GM06990 (cell line): ENCODE results near the gene AS3MT.

Source experiments
- DNase-seq: peaks from one replicate; pipeline ENCODE4 v3.0.0-alpha.2; 2011; ENCODE audit not compliant: insufficient read length; ENCODE audit errors: extremely low read depth
- H3K27me3 ChIP-seq: replicated peaks from 2 replicates; pipeline ENCODE4 v1.6.0; 2011; ENCODE audit warnings: low read length; ENCODE audit not compliant: control insufficient read depth, insufficient read depth
- H3K36me3 ChIP-seq: 2 replicates; pipeline ENCODE4 v1.5.1; 2011; ENCODE audit warnings: low read length; ENCODE audit not compliant: control insufficient read depth, insufficient read depth
- H3K4me3 ChIP-seq: replicated peaks from 2 replicates; pipeline ENCODE4 v1.5.1; 2011; ENCODE audit warnings: low read depth, mild to moderate bottlenecking, control low read depth, low read length
- TF ChIP-seq, protein P1 (sequence below): IDR thresholded peaks from 2 replicates; pipeline ENCODE4 v1.5.1; 2011; ENCODE audit warnings: low read length, control low read depth, mild to moderate bottlenecking, inconsistent platforms; ENCODE audit not compliant: insufficient read depth, poor library complexity, severe bottlenecking

Gene AS3MT

DNA sequence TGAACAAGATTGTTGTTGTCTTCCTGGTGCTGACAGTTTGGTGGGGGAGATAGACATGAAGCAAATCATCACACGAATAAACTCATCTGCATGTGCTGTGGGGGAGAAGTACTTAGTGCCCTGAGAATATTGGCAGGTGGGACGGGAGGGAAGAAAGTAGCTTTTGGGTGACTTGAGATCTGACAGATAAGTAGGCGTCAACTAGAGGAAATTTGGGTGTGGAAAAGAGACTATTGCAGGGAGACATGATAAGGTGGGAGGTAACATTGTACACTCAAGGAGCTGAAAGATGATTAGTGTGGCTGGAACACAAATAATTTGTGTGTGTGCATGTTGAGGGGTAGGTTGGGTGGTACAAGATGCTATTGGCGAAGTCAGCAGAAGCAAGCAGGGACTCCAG lies 78.9 kb downstream of the AS3MT start:
- TF ChIP-seq, protein P1, sequence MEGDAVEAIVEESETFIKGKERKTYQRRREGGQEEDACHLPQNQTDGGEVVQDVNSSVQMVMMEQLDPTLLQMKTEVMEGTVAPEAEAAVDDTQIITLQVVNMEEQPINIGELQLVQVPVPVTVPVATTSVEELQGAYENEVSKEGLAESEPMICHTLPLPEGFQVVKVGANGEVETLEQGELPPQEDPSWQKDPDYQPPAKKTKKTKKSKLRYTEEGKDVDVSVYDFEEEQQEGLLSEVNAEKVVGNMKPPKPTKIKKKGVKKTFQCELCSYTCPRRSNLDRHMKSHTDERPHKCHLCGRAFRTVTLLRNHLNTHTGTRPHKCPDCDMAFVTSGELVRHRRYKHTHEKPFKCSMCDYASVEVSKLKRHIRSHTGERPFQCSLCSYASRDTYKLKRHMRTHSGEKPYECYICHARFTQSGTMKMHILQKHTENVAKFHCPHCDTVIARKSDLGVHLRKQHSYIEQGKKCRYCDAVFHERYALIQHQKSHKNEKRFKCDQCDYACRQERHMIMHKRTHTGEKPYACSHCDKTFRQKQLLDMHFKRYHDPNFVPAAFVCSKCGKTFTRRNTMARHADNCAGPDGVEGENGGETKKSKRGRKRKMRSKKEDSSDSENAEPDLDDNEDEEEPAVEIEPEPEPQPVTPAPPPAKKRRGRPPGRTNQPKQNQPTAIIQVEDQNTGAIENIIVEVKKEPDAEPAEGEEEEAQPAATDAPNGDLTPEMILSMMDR, result no peak
- DNase-seq, result no peak
- H3K4me3 ChIP-seq, result no peak overlapping the region
- no peaks in the 10 kb centered on the region for H3K27me3 ChIP-seq
- H3K36me3 ChIP-seq, result no peaks in the 10 kb centered on the region

- Histone ChIP-seq H3K27me3 (no peaks in the 10 kb centered on the region), H3K36me3 (no peaks in the 10 kb centered on the region), H3K4me3 (no peak overlapping the region)
- TF ChIP-seq, protein P1, result no peak
- no peak for DNase-seq
These were observed 79.5 kb downstream of the AS3MT start for GRCh38 chr10:102948786-102949185.

GRCh38 chr10:102949916-102950315 lies 80.6 kb downstream of the AS3MT start:
- Histone ChIP-seq H3K36me3 (no peaks in the 10 kb centered on the region), H3K27me3 (no peaks in the 10 kb centered on the region), H3K4me3 (no peak overlapping the region)
- TF ChIP-seq, protein P1, result no peak
- no peak for DNase-seq

- Histone ChIP-seq H3K36me3 (no peaks in the 10 kb centered on the region), H3K4me3 (no peak overlapping the region), H3K27me3 (no peaks in the 10 kb centered on the region)
- DNase-seq, result no peak
- TF ChIP-seq, protein P1, result no peak
These were observed 82.0 kb downstream of the AS3MT start for GRCh38 chr10:102951316-102951715.
